Astrocyte (in vitro differentiated cells and primary cell): ENCODE measurements around the gene PDK2. TPM values are rescaled to one million over a fixed set of nuclear protein-coding genes. Genes with fewer than 3 reads are reported as not detected.

Experiments used
- DNase-seq: peaks from one replicate; pipeline ENCODE4 v3.0.0-alpha.2; 2010; ENCODE audit warnings: low read depth
- FAIRE-seq: peaks from 2 replicates; lab custom pipeline; 2011; peaks lifted over from hg19 to GRCh38; lab: Jason Lieb, UNC
- H2AFZ ChIP-seq: 2 replicates; pipeline ENCODE4 v1.6.0; 2012; ENCODE audit warnings: low read depth, low read length, inconsistent platforms
- H3K27ac ChIP-seq: 2 replicates; pipeline ENCODE4 v1.5.1; 2011; ENCODE audit warnings: low read depth, low read length, inconsistent platforms
- H3K27me3 ChIP-seq: 2 replicates; pipeline ENCODE4 v1.6.0; 2011; ENCODE audit warnings: low read length, inconsistent platforms; ENCODE audit not compliant: insufficient read depth
- H3K36me3 ChIP-seq: 2 replicates; pipeline ENCODE4 v1.5.1; 2011; ENCODE audit warnings: low read length, inconsistent platforms; ENCODE audit not compliant: insufficient read depth
- H3K4me1 ChIP-seq: 2 replicates; pipeline ENCODE4 v1.5.1; 2011; ENCODE audit warnings: low read length, inconsistent platforms; ENCODE audit not compliant: insufficient read depth
- H3K4me2 ChIP-seq: 2 replicates; pipeline ENCODE4 v1.6.0; 2012; ENCODE audit warnings: low read length, inconsistent platforms
- H3K4me3 ChIP-seq: 2 replicates; pipeline ENCODE4 v1.5.1; 2011; ENCODE audit warnings: low read depth, mild to moderate bottlenecking, low read length, inconsistent platforms; ENCODE audit not compliant: insufficient read depth
- H3K79me2 ChIP-seq: 2 replicates; pipeline ENCODE4 v1.6.0; 2012; ENCODE audit warnings: mild to moderate bottlenecking, low read length, inconsistent platforms; ENCODE audit not compliant: insufficient read depth
- H3K9ac ChIP-seq: 2 replicates; pipeline ENCODE4 v1.6.0; 2012; ENCODE audit warnings: mild to moderate bottlenecking, low read length, inconsistent platforms
- H3K9me3 ChIP-seq: 2 replicates; pipeline ENCODE4 v1.5.1; 2012; ENCODE audit warnings: low read depth, mild to moderate bottlenecking, low read length, inconsistent platforms; ENCODE audit not compliant: insufficient read depth
- H4K20me1 ChIP-seq: 2 replicates; pipeline ENCODE4 v1.6.0; 2012; ENCODE audit warnings: low read length, inconsistent platforms; ENCODE audit not compliant: insufficient read depth
- H3K27ac Mint-ChIP-seq: one replicate; pipeline ENCODE4 v1.8.0; 2021; ENCODE audit warnings: mild to moderate bottlenecking, mixed read lengths; ENCODE audit not compliant: unreplicated experiment
- H3K27me3 Mint-ChIP-seq: one replicate; pipeline ENCODE4 v1.8.0; 2021; ENCODE audit warnings: low read depth, mixed read lengths; ENCODE audit not compliant: unreplicated experiment
- H3K36me3 Mint-ChIP-seq: one replicate; pipeline ENCODE4 v1.8.0; 2021; ENCODE audit warnings: low read depth, mixed read lengths; ENCODE audit not compliant: unreplicated experiment
- H3K4me1 Mint-ChIP-seq: one replicate; pipeline ENCODE4 v1.8.0; 2021; ENCODE audit warnings: low read depth, mixed read lengths; ENCODE audit not compliant: unreplicated experiment
- H3K4me3 Mint-ChIP-seq: one replicate; pipeline ENCODE4 v1.8.0; 2021; ENCODE audit warnings: mild to moderate bottlenecking, moderate library complexity, mixed read lengths; ENCODE audit not compliant: unreplicated experiment
- H3K9me3 Mint-ChIP-seq: one replicate; pipeline ENCODE4 v1.8.0; 2021; ENCODE audit warnings: mild to moderate bottlenecking, mixed read lengths; ENCODE audit not compliant: unreplicated experiment
- EZH2 ChIP-seq: IDR thresholded peaks from 2 replicates; pipeline ENCODE4 v1.6.1; 2012; ENCODE audit warnings: mild to moderate bottlenecking, low read length, inconsistent platforms; ENCODE audit not compliant: insufficient read depth
- total RNA-seq: library from RNA; stranded (reverse); gene quantifications from 2 replicates; pipeline ENCODE4 v1.2.1, GENCODE V29; 2021
- TF ChIP-seq, protein P1 (sequence below): IDR thresholded peaks from 2 replicates; pipeline ENCODE4 v1.5.1; 2011; ENCODE audit warnings: low read depth, mild to moderate bottlenecking, inconsistent platforms, low read length, moderate library complexity; ENCODE audit not compliant: insufficient read depth

Gene PDK2
- total RNA-seq, 1 donor from 2014 or later = 25.8 TPM

GRCh38 chr17:50108556-50108955 lies 13.4 kb downstream of the PDK2 start:
- H3K27ac Mint-ChIP-seq = no peak overlapping the region
- no peak for DNase-seq
- H3K4me3 Mint-ChIP-seq = no peak overlapping the region
- no peaks in the 10 kb centered on the region for H3K79me2 ChIP-seq
- TF ChIP-seq, protein P1, sequence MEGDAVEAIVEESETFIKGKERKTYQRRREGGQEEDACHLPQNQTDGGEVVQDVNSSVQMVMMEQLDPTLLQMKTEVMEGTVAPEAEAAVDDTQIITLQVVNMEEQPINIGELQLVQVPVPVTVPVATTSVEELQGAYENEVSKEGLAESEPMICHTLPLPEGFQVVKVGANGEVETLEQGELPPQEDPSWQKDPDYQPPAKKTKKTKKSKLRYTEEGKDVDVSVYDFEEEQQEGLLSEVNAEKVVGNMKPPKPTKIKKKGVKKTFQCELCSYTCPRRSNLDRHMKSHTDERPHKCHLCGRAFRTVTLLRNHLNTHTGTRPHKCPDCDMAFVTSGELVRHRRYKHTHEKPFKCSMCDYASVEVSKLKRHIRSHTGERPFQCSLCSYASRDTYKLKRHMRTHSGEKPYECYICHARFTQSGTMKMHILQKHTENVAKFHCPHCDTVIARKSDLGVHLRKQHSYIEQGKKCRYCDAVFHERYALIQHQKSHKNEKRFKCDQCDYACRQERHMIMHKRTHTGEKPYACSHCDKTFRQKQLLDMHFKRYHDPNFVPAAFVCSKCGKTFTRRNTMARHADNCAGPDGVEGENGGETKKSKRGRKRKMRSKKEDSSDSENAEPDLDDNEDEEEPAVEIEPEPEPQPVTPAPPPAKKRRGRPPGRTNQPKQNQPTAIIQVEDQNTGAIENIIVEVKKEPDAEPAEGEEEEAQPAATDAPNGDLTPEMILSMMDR = no peak
- no peaks in the 10 kb centered on the region for H3K27me3 Mint-ChIP-seq
- H3K9me3 Mint-ChIP-seq = no peaks in the 10 kb centered on the region
- H3K27me3 ChIP-seq = no peaks in the 10 kb centered on the region
- no peak overlapping the region for H3K9ac ChIP-seq
- no peaks in the 10 kb centered on the region for H3K9me3 ChIP-seq
- H3K4me1 ChIP-seq = peaks cover 10% of the 10 kb centered on the region
- FAIRE-seq = no peak
- H3K36me3 Mint-ChIP-seq = peaks cover 23% of the 10 kb centered on the region
- peaks cover 3% of the 10 kb centered on the region for H4K20me1 ChIP-seq
- no peaks in the 10 kb centered on the region for H3K36me3 ChIP-seq
- peaks cover 8% of the 10 kb centered on the region for H3K4me1 Mint-ChIP-seq
- H3K4me3 ChIP-seq = no peak overlapping the region
- no peak overlapping the region for H3K27ac ChIP-seq
- no peak overlapping the region for H3K4me2 ChIP-seq
- H2AFZ ChIP-seq = no peak overlapping the region

GRCh38 chr17:50109207-50109606 lies 14.1 kb downstream of the PDK2 start:
- no peak overlapping the region for H3K9ac ChIP-seq
- TF ChIP-seq, protein P1 = no peak
- TF ChIP-seq EZH2 = no peak
- no peaks in the 10 kb centered on the region for H3K27me3 Mint-ChIP-seq
- DNase-seq = no peak
- no peaks in the 10 kb centered on the region for H3K36me3 ChIP-seq
- H3K27ac Mint-ChIP-seq = no peak overlapping the region
- H3K79me2 ChIP-seq = no peaks in the 10 kb centered on the region
- peaks cover 10% of the 10 kb centered on the region for H3K4me1 ChIP-seq
- no peak overlapping the region for H3K27ac ChIP-seq
- no peaks in the 10 kb centered on the region for H3K9me3 Mint-ChIP-seq
- H3K36me3 Mint-ChIP-seq = peaks cover 23% of the 10 kb centered on the region
- no peaks in the 10 kb centered on the region for H3K27me3 ChIP-seq
- no peak for FAIRE-seq
- H3K4me1 Mint-ChIP-seq = peaks cover 8% of the 10 kb centered on the region
- no peak overlapping the region for H3K4me2 ChIP-seq
- no peak overlapping the region for H3K4me3 Mint-ChIP-seq
- no peaks in the 10 kb centered on the region for H4K20me1 ChIP-seq
- H2AFZ ChIP-seq = no peak overlapping the region
- H3K9me3 ChIP-seq = no peaks in the 10 kb centered on the region
- no peak overlapping the region for H3K4me3 ChIP-seq

DNA sequence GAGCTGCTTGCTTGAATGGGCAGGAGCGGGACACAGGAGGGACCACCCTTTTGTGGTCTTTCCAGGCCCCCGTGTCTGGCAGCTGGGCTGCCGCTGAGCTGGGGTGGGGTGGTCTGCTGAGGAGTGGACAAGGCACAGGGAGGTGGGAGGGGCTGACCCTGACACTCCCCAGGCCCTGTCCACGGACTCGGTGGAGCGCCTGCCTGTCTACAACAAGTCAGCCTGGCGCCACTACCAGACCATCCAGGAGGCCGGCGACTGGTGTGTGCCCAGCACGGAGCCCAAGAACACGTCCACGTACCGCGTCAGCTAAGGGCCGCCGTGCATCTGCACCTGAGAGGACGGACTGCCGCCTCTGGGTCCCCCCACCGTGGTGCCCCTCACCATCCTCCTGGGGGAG lies 14.6 kb downstream of the PDK2 start:
- no peaks in the 10 kb centered on the region for H3K27me3 Mint-ChIP-seq
- Histone ChIP-seq H4K20me1 (no peaks in the 10 kb centered on the region), H3K4me3 (no peak overlapping the region), H3K27ac (no peak overlapping the region), H3K27me3 (no peaks in the 10 kb centered on the region), H3K36me3 (no peaks in the 10 kb centered on the region), H3K9me3 (no peaks in the 10 kb centered on the region), H3K4me2 (no peak overlapping the region), H3K9ac (no peak overlapping the region), H3K79me2 (no peaks in the 10 kb centered on the region), H2AFZ (no peak overlapping the region), H3K4me1 (peaks cover 10% of the 10 kb centered on the region)
- peaks cover 8% of the 10 kb centered on the region for H3K4me1 Mint-ChIP-seq
- peaks cover 23% of the 10 kb centered on the region for H3K36me3 Mint-ChIP-seq
- H3K27ac Mint-ChIP-seq = no peak overlapping the region
- FAIRE-seq = no peak
- no peak overlapping the region for H3K4me3 Mint-ChIP-seq
- no peak for DNase-seq
- no peaks in the 10 kb centered on the region for H3K9me3 Mint-ChIP-seq
- TF ChIP-seq EZH2 = no peak
- TF ChIP-seq, protein P1 = no peak
